ENCODE measurements around the gene EFHC2.
"Not testable (repeated sequence)": the region's sequence is repeated elsewhere in the genome, so short reads cannot be mapped to it uniquely, and the experiment has no call there.

EFHC2 gene

DNA sequence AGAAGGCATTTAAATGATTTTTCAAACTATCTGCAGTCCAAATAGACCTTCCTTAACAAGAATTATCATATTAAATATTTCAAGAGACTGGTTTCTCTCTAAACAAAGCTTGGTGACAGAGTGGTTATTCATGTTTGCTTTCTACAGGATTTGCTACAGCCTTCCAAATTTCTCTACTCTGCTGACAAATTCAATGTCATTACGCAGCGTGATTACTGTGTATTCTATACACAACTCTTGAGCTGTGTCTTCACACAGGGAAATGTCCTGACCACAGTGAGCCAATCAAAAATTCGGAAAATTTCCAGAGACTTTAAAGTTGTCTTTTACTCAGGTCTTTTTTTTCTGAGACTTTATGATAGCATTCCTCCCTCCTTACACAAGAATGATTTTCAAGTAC is 75.6 kb downstream of the EFHC2 start:
- Histone ChIP-seq H3K4me3 (no peak overlapping the region), H3K27ac (no peak overlapping the region)
- TF ChIP-seq, protein P1, sequence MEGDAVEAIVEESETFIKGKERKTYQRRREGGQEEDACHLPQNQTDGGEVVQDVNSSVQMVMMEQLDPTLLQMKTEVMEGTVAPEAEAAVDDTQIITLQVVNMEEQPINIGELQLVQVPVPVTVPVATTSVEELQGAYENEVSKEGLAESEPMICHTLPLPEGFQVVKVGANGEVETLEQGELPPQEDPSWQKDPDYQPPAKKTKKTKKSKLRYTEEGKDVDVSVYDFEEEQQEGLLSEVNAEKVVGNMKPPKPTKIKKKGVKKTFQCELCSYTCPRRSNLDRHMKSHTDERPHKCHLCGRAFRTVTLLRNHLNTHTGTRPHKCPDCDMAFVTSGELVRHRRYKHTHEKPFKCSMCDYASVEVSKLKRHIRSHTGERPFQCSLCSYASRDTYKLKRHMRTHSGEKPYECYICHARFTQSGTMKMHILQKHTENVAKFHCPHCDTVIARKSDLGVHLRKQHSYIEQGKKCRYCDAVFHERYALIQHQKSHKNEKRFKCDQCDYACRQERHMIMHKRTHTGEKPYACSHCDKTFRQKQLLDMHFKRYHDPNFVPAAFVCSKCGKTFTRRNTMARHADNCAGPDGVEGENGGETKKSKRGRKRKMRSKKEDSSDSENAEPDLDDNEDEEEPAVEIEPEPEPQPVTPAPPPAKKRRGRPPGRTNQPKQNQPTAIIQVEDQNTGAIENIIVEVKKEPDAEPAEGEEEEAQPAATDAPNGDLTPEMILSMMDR (IDR thresholded peaks at IDR 0.05) = no peak
- no peak for DNase-seq (ENCODE audit: low spot score)

DNA sequence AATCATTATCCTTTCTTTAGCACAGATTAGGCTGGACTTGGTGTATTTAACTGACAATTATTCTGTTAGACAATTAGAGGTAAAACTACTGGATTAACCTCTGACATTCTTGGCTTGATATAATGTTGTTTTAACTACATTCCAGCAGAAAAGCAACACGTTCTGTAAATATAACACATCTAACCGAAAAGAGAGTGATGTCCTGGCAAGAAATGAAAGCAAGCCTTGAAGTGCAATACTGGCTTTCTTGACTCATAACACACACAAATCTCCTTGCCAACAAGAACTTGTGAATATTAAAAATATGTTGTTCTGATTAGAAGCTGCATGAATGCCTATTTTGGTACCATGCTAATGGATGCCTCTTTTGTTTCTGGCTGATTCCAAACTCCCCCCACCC is 76.4 kb downstream of the EFHC2 start:
- Histone ChIP-seq H3K4me3 (no peak overlapping the region), H3K27ac (no peak overlapping the region)
- TF ChIP-seq, protein P1 (IDR thresholded peaks at IDR 0.05) = no peak
- DNase-seq (ENCODE audit: low spot score) = no peak

DNA sequence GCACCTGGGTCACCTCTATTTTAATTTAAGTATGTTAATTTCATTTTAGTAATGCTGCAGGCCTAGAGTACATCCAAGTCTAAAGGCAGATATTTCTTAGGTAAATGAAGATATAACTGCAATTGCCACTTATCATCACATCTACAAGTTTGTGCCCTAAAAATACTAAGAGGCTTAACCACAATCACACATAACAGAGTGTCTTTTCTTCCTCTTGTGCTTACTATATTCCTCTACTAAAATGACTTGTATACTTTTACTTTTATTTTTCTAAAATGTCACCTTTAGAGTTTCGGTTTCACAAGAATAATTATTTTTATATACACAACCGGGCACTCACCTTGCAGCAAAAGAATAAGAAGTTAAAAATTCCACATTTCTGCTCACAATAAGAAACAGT is 77.9 kb downstream of the EFHC2 start:
- DNase-seq (ENCODE audit: low spot score) = no peak
- H3K4me3 ChIP-seq = no peak overlapping the region
- H3K27ac ChIP-seq = no peak overlapping the region
- TF ChIP-seq, protein P1 (IDR thresholded peaks at IDR 0.05) = no peak

DNA sequence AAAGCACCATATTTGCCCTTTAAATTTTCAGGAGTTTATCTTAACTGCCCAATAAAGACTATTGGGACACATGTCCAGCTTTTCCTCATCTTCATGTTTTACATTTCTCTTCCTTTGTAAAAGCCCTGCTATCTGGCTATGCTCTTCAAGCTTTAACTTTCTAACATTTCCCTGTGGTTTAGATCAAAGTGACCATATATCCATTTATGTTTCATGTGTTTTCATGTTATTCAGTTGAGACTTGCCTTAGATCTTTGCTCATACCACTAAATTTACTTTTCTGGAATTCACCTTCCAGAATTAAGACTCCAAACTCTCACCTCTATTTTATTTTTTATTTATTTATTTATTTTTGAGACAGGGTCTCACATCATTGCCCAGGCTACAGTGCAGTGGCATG is 78.5 kb downstream of the EFHC2 start:
- Histone ChIP-seq H3K27ac (no peak overlapping the region), H3K4me3 (no peak overlapping the region)
- TF ChIP-seq, protein P1 (IDR thresholded peaks at IDR 0.05) = no peak
- no peak for DNase-seq (ENCODE audit: low spot score)

DNA sequence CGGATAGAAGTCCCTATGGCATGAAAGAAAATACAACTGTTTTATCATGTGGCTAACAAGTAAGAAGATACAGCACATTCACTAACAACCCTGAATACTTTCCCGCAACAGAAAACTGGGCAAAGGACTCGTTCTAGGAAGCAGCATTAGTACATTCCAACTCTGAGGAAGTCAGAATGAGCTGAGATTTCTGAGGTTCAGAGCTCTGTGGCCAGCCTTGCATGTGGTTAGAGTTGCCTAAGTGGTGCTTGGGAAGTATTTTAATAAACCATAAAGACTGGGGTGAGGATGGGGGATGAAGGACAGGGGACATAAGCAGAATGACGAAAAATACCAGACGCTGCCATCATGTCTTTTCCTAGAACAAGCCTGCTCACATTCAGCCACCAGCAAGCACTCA is 82.2 kb downstream of the EFHC2 start:
- TF ChIP-seq, protein P1 (IDR thresholded peaks at IDR 0.05) = no peak
- Histone ChIP-seq H3K4me3 (no peak overlapping the region), H3K27ac (no peak overlapping the region)
- DNase-seq (ENCODE audit: low spot score) = no peak

DNA sequence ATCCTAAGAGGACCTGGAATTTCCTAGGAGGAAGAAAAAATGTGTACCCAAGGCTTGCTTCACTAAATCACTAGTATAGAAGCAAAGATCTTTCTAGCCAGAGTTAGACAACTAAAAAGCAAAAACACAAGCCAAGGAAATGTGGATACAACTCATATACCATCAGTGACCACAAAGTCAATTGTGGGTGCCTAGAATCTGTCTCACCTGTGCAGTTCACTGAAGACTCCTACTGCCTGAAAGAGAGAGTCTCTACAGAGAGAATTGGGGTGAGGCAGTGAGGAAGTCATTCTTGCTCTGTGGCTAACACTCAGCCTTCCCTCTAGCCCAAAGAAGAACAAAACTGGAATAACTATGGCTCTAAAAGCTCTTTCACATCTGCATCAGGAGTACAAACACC is 82.9 kb downstream of the EFHC2 start:
- Histone ChIP-seq H3K27ac (no peak overlapping the region), H3K4me3 (no peak overlapping the region)
- DNase-seq (ENCODE audit: low spot score) = no peak
- TF ChIP-seq, protein P1 (IDR thresholded peaks at IDR 0.05) = no peak

DNA sequence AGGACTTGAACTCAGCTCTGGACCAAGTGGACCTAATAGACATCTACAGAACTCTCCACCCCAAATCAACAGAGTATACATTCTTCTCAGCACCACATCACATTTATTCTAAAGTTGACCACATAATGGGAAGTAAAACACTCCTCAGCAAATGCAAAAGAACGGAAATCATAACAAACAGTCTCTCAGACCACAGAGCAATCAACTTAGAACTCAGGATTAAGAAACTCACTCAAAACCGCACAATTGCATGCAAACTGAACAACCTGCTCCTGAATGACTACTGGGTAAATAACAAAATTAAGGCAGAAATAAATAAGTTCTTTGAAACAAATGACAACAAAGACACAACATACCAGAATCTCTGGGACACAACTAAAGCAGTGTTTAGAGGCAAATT is 87.7 kb downstream of the EFHC2 start:
- not testable (repeated sequence) for H3K27ac ChIP-seq; DNase-seq (ENCODE audit: low spot score); H3K4me3 ChIP-seq

DNA sequence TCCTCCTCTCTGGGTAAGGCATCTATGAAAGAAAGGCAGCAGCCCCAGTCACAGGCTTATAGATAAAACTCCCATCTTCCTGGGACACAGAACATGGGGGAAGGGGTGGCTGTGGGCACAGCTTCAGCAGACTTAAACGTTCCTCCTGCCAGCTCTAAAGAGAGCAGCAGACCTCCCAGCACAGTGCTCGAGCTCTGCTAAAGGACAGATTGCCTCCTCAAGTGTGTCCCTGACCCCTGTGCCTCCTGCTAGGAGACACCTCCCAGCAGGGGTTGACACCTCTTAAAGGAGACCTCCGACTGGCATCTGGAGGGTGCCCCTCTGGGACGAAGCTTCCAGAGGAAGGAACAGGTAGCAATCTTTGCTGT is 89.9 kb downstream of the EFHC2 start:
- DNase-seq (ENCODE audit: low spot score) = no peak
- Histone ChIP-seq H3K27ac (peak overlapping the region in 1 of 2 donors; percentile 19), H3K4me3 (peak overlapping the region; percentile 52)
- TF ChIP-seq, protein P1 (IDR thresholded peaks at IDR 0.05) = no peak

DNA sequence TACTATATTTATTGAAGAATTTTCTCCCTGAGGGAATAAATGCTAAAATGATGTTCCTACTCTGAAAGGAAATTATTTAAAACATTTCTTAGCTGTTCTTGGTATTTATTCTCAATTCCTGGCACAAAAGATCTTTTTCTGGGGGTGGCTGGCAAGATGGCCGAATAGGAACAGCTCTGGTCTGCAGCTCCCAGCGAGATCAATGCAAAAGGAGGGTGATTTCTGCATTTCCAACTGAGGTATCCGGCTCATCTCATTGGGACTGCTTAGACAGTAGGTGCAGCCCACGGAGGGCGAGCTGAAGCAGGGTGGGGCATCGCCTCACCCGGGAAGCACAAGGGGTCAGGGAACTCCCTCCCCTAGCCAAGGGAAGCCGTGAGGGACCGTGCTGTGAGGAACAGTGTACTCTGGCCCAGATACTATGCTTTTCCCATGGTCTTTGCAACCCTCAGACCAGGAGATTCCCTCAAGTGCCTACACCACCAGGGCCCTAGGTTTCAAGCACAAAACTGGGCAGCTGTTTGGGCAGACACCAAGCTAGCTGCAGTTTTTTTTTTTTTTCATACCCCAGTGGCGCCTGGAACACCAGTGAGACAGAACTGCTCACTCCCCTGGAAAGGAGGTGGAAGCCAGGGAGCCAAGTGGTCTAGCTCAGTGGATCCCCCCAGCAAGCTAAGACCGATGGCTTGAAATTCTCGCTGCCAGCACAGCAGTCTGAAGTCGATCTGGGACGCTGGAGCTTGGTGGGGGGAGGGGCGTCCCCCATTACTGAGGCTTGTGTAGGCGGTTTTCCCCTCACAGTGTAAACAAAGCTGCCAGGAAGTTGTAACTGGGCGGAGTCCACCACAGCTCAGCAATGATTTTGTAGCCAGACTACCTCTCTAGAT is 90.5 kb downstream of the EFHC2 start:
- DNase-seq (ENCODE audit: low spot score) = not testable (repeated sequence)
- H3K4me3 ChIP-seq = peak overlapping the region; percentile 52
- H3K27ac ChIP-seq = peak overlapping the region in 1 of 2 donors; percentile 19
